Vagina (tissue), 2 donors: ENCODE results near the gene ARL5C. TPM values are rescaled to one million over a fixed set of nuclear protein-coding genes. Genes with fewer than 3 reads are reported as not detected.

Experiments used
- DNase-seq, 2 donors: peaks; one replicate each; pipeline ENCODE4 v3.0.0-alpha.2; 2017; ENCODE audit errors: extremely low spot score in 2 of 2
- H3K27ac ChIP-seq: fragments of 200-600 bp; sonication (generic); one replicate; pipeline ENCODE4 v1.5.1; 2019
- H3K27me3 ChIP-seq: fragments of 200-600 bp; sonication (generic); one replicate; pipeline ENCODE4 v1.5.1; 2019
- H3K36me3 ChIP-seq, 2 donors: fragments of 200-600 bp; sonication (generic); one replicate each; pipeline ENCODE4 v1.5.1; 2017 to 2019
- H3K4me1 ChIP-seq: fragments of 200-600 bp; sonication (generic); one replicate; pipeline ENCODE4 v1.5.1; 2019
- H3K4me3 ChIP-seq, 2 donors: fragments of 200-600 bp; sonication (generic); 1 replicate in 1 of 2; 2 replicates in 1 of 2; pipeline ENCODE4 v1.5.1; 2016 to 2019
- H3K9me3 ChIP-seq: fragments of 200-600 bp; sonication (generic); one replicate; pipeline ENCODE4 v1.5.1; 2019
- CTCF ChIP-seq, 3 experiments: fragments of 450-650 bp in 2 of 3; fragments of 200-600 bp in 1 of 3; sonication (generic) in 1 of 3; IDR thresholded peaks; one replicate each; pipeline ENCODE4 v1.5.1; 2017 to 2019; ENCODE audit warnings: antibody characterized with exemption in 3 of 3, mild to moderate bottlenecking in 2 of 3, moderate library complexity in 2 of 3
- POLR2A ChIP-seq, 2 donors: fragments of 450-650 bp; IDR thresholded peaks; one replicate each; pipeline ENCODE4 v1.6.1; 2017; ENCODE audit warnings: antibody characterized with exemption in 2 of 2, mild to moderate bottlenecking in 2 of 2, moderate library complexity in 2 of 2
- POLR2AphosphoS5 ChIP-seq, 2 donors: sonication (generic); formaldehyde crosslinking; IDR thresholded peaks; one replicate each; pipeline ENCODE4 v1.9.0; 2017; ENCODE audit warnings: antibody characterized with exemption in 2 of 2, mild to moderate bottlenecking in 2 of 2, low read depth in 1 of 2; ENCODE audit not compliant: insufficient read depth in 1 of 2
- intact Hi-C: fragments of 100-400 bp; cut with DNase I; formaldehyde crosslinking; loops from one replicate; pipeline ENCODE4 v1.15.1; 2023
- total RNA-seq: library from RNA; depleted of rRNA; stranded (reverse); fragments of >200 nt; gene quantifications from one replicate; pipeline ENCODE4 v1.2.3, GENCODE V29; 2016

ARL5C gene
- total RNA-seq, 1 donor from 2014 or later, result not detected

GRCh38 chr17:39194985-39195524 is 29.1 kb upstream of the ARL5C start:
- no peak overlapping the region for H3K27ac ChIP-seq
- H3K27me3 ChIP-seq, result no peaks in the 10 kb centered on the region
- peaks cover 49% of the 10 kb centered on the region for H3K4me1 ChIP-seq
- H3K4me3 ChIP-seq, result no peak overlapping the region
- no peaks in the 10 kb centered on the region for H3K9me3 ChIP-seq
- H3K36me3 ChIP-seq, result peaks cover 0 to 16% of the 10 kb centered on the region in 2 donors
- TF ChIP-seq POLR2A (IDR thresholded peaks at IDR 0.05) (no peak), POLR2AphosphoS5 (IDR thresholded peaks at IDR 0.05; ENCODE audit: insufficient read depth in 1 of 2, low read depth in 1 of 2) (no peak), CTCF (IDR thresholded peaks at IDR 0.05) (no peak)
- DNase-seq, result no peak
- intact Hi-C loops, result no loop called here

GRCh38 chr17:39194089-39194984 is 28.4 kb upstream of the ARL5C start:
- Histone ChIP-seq H3K36me3 (peaks cover 0 to 21% of the 10 kb centered on the region in 2 donors), H3K9me3 (no peaks in the 10 kb centered on the region), H3K4me1 (peaks cover 47% of the 10 kb centered on the region), H3K4me3 (no peak overlapping the region), H3K27ac (no peak overlapping the region), H3K27me3 (no peaks in the 10 kb centered on the region)
- no peak for DNase-seq
- TF ChIP-seq POLR2AphosphoS5 (IDR thresholded peaks at IDR 0.05; ENCODE audit: insufficient read depth in 1 of 2, low read depth in 1 of 2), result no peak
- TF ChIP-seq CTCF (IDR thresholded peaks at IDR 0.05), result peak in 1 of 3 experiments; percentile 23
- intact Hi-C loops, result no loop called here

GRCh38 chr17:39193346-39193745 is 27.4 kb upstream of the ARL5C start:
- Histone ChIP-seq H3K4me1 (peaks cover 37% of the 10 kb centered on the region), H3K36me3 (peaks cover 0 to 21% of the 10 kb centered on the region in 2 donors), H3K27me3 (no peaks in the 10 kb centered on the region), H3K9me3 (no peaks in the 10 kb centered on the region), H3K4me3 (no peak overlapping the region), H3K27ac (no peak overlapping the region)
- intact Hi-C loops, result no loop called here
- TF ChIP-seq CTCF (IDR thresholded peaks at IDR 0.05) (no peak), POLR2AphosphoS5 (IDR thresholded peaks at IDR 0.05; ENCODE audit: insufficient read depth in 1 of 2, low read depth in 1 of 2) (no peak), POLR2A (IDR thresholded peaks at IDR 0.05) (no peak)
- DNase-seq, result no peak

GRCh38 chr17:39192901-39193300 is 26.9 kb upstream of the ARL5C start:
- no peaks in the 10 kb centered on the region for H3K9me3 ChIP-seq
- no peak for TF ChIP-seq POLR2AphosphoS5 (IDR thresholded peaks at IDR 0.05; ENCODE audit: insufficient read depth in 1 of 2, low read depth in 1 of 2)
- no peak for TF ChIP-seq POLR2A (IDR thresholded peaks at IDR 0.05)
- no peak for TF ChIP-seq CTCF (IDR thresholded peaks at IDR 0.05)
- H3K27ac ChIP-seq, result no peak overlapping the region
- no peak overlapping the region for H3K4me3 ChIP-seq
- intact Hi-C loops, result no loop called here
- peaks cover 0 to 21% of the 10 kb centered on the region in 2 donors for H3K36me3 ChIP-seq
- no peaks in the 10 kb centered on the region for H3K27me3 ChIP-seq
- no peak for DNase-seq
- peaks cover 33% of the 10 kb centered on the region for H3K4me1 ChIP-seq
